GM19023 (cell line): Measurements from ENCODE around the gene P2RY14.

ENCODE experiments used
- ATAC-seq: cut with Tn5 transposase; IDR thresholded peaks from one replicate; pipeline ENCODE4 v1.9.1; 2021; ENCODE audit warnings: mild to moderate bottlenecking, moderate library complexity; ENCODE audit not compliant: unreplicated experiment

Gene P2RY14

GRCh38 chr3:151303751-151304150 is 25.4 kb upstream of the P2RY14 start:
- ATAC-seq = no peak

- ATAC-seq = no peak
Measured at GRCh38 chr3:151301787-151302186, 23.4 kb upstream of the P2RY14 start.

- no peak for ATAC-seq
Measured at GRCh38 chr3:151300539-151300938, 22.2 kb upstream of the P2RY14 start.

GRCh38 chr3:151299006-151299405 is 20.7 kb upstream of the P2RY14 start:
- no peak for ATAC-seq

- ATAC-seq = no peak
Measured at GRCh38 chr3:151297429-151297828, 19.1 kb upstream of the P2RY14 start.

GRCh38 chr3:151296226-151296625 is 17.9 kb upstream of the P2RY14 start:
- no peak for ATAC-seq

- no peak for ATAC-seq
Measured at GRCh38 chr3:151293127-151293526, 14.8 kb upstream of the P2RY14 start.

GRCh38 chr3:151290673-151291072 is 12.3 kb upstream of the P2RY14 start:
- no peak for ATAC-seq

- no peak for ATAC-seq
Measured at GRCh38 chr3:151289445-151289844, 11.1 kb upstream of the P2RY14 start.

GRCh38 chr3:151285940-151286339 is 7.6 kb upstream of the P2RY14 start:
- ATAC-seq = no peak

GRCh38 chr3:151283907-151284461 is 5.6 kb upstream of the P2RY14 start:
- ATAC-seq = no peak

- no peak for ATAC-seq
Measured at GRCh38 chr3:151283387-151283786, 5.0 kb upstream of the P2RY14 start.

GRCh38 chr3:151282921-151283320 is 4.6 kb upstream of the P2RY14 start:
- ATAC-seq = no peak

- ATAC-seq = no peak
Measured at GRCh38 chr3:151281671-151282324, 3.5 kb upstream of the P2RY14 start.

GRCh38 chr3:151276687-151277042 is 1.7 kb downstream of the P2RY14 start:
- ATAC-seq = peak; percentile 73

GRCh38 chr3:151276038-151276686 is 2.2 kb downstream of the P2RY14 start:
- ATAC-seq = peak; percentile 32

GRCh38 chr3:151275091-151275490 is 3.3 kb downstream of the P2RY14 start:
- ATAC-seq = no peak

GRCh38 chr3:151269631-151270030 is 8.7 kb downstream of the P2RY14 start:
- ATAC-seq = no peak

GRCh38 chr3:151268267-151269235 is 9.8 kb downstream of the P2RY14 start:
- peak; percentile 48 for ATAC-seq

- no peak for ATAC-seq
Measured at GRCh38 chr3:151267066-151267465, 11.3 kb downstream of the P2RY14 start.

GRCh38 chr3:151265866-151266265 is 12.5 kb downstream of the P2RY14 start:
- ATAC-seq = peak; percentile 95
